ENCODE results near the gene SKOR1.

SKOR1 gene

GRCh38 chr15:67832031-67832551 lies 6.8 kb downstream of the SKOR1 start:
- no peak for DNase-seq (ENCODE audit: low read depth)

DNA sequence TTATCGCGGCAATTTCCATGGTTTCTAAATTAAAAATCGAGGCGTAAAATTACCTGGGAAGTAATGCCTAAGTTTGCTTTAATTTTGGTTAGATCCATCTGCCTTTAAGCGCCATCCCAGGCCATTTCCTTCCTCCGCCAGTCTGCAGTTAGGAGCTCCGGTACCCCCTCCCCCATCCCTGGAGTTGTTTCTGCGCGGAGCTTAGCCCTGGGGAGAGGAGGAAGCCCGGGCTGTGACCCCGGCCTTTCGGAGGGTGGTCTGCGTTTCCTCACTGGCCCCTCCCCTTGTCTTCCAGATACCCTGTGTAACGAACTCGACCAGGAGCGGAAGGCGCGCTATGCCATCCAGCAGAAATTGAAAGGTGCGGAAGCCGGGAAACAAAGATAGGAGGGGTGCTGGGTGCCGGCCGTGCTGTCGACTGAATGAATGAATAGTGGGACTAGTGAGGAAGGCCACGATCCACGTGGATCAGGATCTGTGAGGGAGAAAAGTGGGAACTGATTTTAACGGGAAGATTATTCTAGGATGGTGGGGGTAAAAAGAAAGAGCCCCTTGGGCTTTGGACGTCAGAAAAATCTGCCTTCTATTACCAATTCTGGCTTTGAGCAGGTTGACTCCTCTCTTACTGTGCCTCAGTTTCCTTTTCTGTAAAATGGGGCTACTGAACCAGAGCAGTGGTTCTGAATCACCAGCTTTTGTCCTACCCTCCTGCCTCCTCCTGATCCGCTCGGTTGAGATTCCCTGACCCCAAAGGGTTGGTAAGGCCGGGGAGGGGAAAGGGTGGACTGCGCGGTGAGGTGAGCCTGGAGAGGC lies 7.8 kb downstream of the SKOR1 start:
- no peak for DNase-seq (ENCODE audit: low read depth)

DNA sequence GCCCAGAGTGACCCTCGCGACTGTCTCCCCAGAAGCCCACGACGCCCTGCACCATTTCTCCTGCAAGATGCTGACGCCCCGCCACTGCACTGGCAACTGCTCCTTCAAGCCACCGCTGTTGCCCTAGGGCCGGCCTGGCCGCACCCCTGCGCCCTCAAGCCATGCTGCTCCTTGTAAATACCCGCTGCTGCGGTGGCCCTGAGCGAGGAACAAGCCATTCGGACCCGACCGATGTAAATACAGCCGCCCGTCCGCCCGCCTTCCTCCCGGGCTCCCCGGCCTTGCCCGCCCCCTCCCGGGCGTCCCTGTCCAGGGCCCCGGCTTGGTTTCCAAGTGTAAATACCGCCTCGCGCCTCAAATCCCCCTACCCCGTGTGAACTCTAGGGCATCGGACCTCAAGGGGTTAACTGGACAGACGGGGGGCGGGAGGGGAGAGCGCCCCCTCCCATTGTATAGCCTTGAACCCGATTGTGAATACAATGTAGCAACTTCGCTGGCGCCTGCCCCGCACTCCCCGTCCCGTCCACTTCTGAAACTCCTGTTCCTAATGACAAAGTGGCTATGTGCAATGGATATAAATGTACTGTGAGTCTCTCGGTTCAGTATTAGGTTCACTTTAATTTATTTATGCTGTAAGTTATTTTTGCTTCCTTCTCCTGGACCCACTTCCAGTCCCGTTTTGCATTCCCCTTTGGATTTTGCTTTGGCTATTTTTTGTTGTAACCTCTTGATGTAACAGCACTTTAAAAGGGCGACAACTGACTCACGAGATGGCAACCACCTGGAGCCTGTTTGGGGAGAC lies 8.6 kb downstream of the SKOR1 start:
- no peak for DNase-seq (ENCODE audit: low read depth)

GRCh38 chr15:67834581-67835296 lies 9.4 kb downstream of the SKOR1 start:
- no peak for DNase-seq (ENCODE audit: low read depth)

DNA sequence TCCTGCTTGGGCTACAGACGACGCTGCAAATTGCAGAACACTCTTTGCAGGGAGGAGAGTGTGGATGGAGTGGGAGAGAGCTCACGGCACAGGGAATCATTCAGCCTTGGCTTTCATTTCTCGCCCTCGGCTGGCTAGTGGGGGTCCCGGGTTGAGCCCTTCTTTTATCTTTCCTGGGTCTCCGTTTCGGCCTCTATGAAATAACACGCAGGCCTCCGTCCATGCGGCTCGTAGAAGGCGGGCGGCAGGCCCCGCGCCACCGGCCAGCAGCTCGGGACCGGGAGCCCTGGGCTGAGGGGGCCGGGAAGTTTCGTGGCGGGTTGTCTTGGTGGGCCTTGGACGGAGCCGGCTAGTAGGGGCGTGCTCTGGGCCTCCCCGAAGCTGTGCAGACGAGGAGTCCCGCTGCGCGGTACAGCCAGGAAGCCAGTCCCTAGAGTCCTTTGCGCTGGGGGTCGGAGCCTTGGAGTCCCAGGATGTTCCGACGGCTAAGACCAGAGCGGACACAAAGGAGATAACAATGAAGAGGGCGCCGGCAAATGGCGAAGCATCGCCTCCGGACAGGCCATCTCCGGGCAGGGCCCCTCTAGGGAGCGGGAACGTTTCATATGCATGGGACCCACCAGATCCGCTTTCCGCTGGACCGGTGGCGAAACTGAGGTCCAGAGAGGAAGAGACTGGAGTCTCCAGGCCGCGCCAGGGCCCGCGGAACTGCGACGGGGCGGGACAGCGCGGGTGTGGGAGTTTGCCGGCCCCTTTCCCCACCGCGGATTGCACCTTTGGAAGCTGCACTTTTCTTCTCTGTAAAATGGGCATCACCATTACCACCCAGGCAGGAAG lies 10.2 kb downstream of the SKOR1 start:
- DNase-seq (ENCODE audit: low read depth), result no peak

GRCh38 chr15:67836134-67836455 lies 10.8 kb downstream of the SKOR1 start:
- DNase-seq (ENCODE audit: low read depth), result no peak

- DNase-seq (ENCODE audit: low read depth), result no peak
Measured at GRCh38 chr15:67836477-67836876, 11.2 kb downstream of the SKOR1 start.

DNA sequence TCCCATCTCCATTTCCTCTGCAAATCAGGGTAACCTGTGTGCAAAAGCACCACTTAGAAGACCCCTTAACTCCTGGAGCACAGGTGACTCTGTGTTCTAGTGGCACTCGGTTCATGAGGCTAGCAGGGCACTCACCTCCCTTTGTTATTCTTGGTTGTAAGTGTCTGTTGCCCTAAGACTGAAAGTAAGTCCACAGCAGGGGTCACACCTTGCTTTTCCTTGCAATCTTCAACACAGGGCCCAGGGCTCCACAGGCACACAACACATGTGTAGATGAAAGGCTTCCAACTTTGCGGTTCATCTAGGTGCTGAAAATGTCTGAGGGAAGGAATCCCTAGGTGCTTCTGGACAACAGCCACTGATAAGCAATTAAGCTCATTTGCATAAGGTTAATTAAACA lies 11.6 kb downstream of the SKOR1 start:
- DNase-seq (ENCODE audit: low read depth), result no peak

DNA sequence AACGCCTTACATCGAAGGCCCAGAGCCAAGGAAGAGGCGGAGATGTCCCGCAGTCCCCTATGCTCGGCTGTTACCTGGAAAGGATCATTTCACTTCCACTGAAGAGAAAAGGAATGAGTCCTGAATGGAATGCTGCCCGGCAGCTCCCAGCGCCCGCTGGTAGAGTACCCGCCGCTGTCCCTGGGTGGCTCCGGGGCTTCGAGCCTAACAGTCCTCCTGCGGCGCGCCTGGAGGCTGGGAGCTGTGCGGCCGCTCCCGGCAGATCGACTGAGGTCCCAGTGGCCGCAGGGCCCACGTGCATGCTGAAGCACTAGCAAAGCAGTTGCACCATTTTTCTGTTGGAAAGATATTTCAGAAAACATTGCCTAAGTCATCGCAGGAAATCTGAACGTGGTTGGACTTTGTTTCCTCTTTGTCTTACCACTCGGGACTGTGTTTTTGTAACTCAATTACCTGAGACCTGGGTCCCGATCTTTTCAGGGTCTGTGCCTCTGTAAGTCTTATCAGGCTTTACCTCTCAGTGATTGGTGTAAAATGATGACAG lies 13.6 kb downstream of the SKOR1 start:
- DNase-seq (ENCODE audit: low read depth), result no peak

- no peak for DNase-seq (ENCODE audit: low read depth)
Measured at GRCh38 chr15:67839499-67839928, 14.2 kb downstream of the SKOR1 start.

GRCh38 chr15:67839929-67840748 lies 14.8 kb downstream of the SKOR1 start, which contains the start of gene RNU6-1:
Gene RNU6-1 (minus strand): TSS chr15:67840045.
- peak; percentile 86 for DNase-seq (ENCODE audit: low read depth)

GRCh38 chr15:67840749-67841512 lies 15.6 kb downstream of the SKOR1 start:
- DNase-seq (ENCODE audit: low read depth), result no peak

DNA sequence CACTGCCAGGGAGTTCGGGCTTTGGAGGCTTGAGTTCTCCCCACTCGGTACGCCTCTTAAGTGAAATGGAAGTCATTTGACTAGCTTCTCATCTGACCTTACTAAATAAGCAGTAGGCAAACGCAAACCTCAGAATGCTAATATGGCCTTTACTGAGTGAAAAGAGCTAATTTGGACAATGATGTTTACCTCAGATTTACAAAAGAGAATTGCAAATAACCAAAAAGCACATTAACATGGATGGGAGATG lies 16.1 kb downstream of the SKOR1 start:
- no peak for DNase-seq (ENCODE audit: low read depth)

DNA sequence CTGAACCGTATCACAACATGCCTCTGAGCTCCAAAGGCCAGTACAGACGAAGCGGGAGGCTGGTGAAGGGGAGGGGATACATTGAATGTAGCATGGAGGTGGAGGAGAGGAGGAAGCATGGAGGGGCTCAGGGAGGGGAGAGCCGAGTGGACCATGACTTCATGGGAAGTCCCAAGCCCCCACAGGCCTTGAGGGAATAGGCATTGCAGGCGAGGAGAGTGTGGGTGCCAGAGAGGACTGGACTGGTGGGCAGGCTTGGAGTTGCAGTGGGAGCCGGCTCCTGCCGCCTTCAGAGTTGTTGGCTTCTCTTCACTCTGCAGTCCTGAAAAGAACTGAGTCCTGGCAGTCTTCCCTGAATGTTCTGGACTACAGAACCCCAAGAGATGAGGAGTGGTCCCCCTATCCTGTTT lies 17.8 kb downstream of the SKOR1 start:
- no peak for DNase-seq (ENCODE audit: low read depth)

DNA sequence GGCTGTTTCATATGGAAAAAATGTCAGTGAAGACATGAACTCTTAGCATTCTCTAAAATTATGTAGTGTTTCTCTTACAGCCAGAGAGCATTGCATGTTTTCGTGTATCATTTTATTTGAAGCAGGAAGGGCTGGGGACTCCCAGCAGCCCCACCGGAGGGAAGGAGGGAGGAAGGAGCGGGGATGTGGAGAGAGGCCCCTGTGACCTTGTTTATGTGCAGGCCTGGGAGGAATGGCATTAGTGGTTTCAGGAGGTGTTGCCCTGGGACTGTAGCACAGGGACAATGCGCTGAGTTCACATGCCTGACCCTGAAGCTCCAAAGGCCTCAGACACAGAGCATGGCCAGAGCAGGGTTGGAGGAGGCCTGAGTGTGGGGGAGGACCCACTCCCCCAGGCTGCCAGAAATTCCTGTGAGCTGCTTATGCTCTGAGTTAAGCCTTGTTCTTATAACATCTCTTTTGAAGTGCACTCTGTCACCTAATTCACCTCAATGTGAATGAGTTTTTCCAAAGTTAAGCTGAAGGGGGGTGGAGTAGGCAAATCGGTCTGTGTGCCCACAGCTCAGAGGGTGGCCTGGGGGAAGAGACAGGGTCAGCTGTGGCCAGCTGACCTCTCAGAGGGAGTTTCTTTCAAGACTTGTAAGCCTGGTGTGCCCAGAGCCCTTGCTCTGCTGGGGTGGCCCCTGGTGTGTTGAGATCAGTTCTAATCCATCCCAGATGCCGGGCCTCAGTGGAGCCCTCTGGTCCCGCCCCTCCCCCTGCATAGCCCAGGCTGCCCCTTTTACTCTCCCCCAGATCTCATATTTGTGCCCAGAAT lies 18.5 kb downstream of the SKOR1 start:
- DNase-seq (ENCODE audit: low read depth), result no peak

DNA sequence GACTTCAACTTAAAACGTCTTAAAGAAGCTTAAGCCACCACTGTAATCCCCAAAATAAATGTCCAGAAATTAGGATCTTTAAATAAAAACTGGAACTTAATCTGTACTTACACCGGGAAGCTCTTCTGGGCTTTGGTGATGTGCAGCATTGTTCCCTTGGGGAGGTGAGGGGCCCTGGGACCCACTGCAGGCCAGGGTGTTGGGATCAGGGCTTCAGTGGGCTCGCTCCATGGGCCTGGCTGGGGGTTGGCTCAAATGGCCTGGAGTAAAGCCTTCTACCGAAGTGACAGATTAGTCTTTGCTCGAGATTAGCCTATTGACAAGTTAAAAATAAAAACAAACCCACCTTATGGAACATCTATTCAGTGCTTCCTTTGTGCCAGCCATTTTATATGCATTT lies 20.7 kb downstream of the SKOR1 start:
- no peak for DNase-seq (ENCODE audit: low read depth)

GRCh38 chr15:67849538-67849937 lies 24.2 kb downstream of the SKOR1 start:
- DNase-seq (ENCODE audit: low read depth), result no peak

DNA sequence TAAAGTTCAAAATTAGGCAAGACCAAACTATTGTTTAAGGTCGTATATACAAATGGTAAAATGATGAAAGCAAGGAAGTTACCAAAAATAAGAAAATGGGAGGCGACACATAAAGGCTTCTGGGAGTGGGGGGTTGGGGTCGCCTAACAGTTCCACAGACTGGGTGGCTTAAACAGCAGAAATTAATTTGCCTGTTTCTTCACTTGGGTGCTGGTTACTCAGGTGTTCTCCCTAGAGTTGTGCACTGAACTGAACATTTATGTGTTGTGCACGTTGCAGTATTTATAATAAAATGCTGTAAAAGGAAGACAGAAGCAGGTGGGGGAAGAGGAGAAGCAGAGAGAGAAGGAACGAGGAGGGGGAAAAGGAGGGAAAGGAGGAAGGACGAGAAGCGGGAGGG lies 25.0 kb downstream of the SKOR1 start:
- DNase-seq (ENCODE audit: low read depth), result no peak

DNA sequence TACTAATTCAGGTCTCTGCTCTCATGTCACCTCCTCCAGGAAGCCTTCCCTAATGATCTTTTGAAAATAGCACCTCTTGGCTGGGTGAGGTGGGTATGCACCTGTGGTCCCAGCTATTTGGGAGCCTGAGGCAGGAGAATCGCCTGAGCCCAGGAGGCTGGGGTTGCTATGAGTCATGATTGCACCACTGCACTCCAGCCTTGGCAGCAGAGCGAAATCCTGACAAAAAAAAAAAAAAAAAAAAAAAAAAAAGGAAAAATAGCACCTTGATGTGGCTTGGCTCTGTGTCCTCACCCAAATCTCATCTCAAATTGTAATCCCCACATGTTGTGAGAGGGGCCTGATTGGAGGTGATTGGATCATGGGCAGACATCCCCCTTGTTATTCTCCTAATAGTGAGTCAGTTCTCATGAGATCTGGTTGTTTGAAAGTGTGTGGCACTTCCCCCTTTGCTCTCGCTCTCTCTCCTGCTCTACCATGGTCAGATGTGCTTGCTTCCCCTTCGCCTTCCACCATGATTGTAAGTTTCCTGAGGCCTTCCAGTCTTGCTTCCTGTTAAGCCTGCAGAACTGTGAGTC lies 25.8 kb downstream of the SKOR1 start:
- DNase-seq (ENCODE audit: low read depth), result no peak

All from fibroblast of the conjunctiva (primary cell).